Activated naive CD4-positive, alpha-beta T cell treated with anti-CD3 and anti-CD28 coated beads, Interleukin-2, amount 50 U/mL, for 24 hours (primary cell): Measurements from ENCODE around the gene TMEM178B.

Experiments
- H3K27ac Mint-ChIP-seq: one replicate; pipeline ENCODE4 v1.8.0; 2021; ENCODE audit warnings: mild to moderate bottlenecking, mixed read lengths
- H3K27me3 Mint-ChIP-seq: one replicate; pipeline ENCODE4 v1.8.0; 2021; ENCODE audit warnings: mixed read lengths
- H3K36me3 Mint-ChIP-seq: one replicate; pipeline ENCODE4 v1.8.0; 2021; ENCODE audit warnings: mixed read lengths
- H3K4me1 Mint-ChIP-seq: one replicate; pipeline ENCODE4 v1.8.0; 2021; ENCODE audit warnings: mixed read lengths
- H3K4me3 Mint-ChIP-seq: one replicate; pipeline ENCODE4 v1.8.0; 2021; ENCODE audit warnings: mild to moderate bottlenecking, mixed read lengths
- H3K9me3 Mint-ChIP-seq: one replicate; pipeline ENCODE4 v1.8.0; 2021; ENCODE audit warnings: mixed read lengths

Gene TMEM178B

GRCh38 chr7:141340991-141341390 is 267.1 kb downstream of the TMEM178B start:
- H3K4me3 Mint-ChIP-seq, result no peak overlapping the region
- H3K4me1 Mint-ChIP-seq, result no peaks in the 10 kb centered on the region
- no peaks in the 10 kb centered on the region for H3K9me3 Mint-ChIP-seq
- no peaks in the 10 kb centered on the region for H3K36me3 Mint-ChIP-seq
- no peak overlapping the region for H3K27ac Mint-ChIP-seq
- peaks cover 3% of the 10 kb centered on the region for H3K27me3 Mint-ChIP-seq

- Mint-ChIP-seq H3K27me3 (peaks cover 2% of the 10 kb centered on the region), H3K4me3 (no peak overlapping the region), H3K27ac (no peak overlapping the region), H3K4me1 (no peaks in the 10 kb centered on the region), H3K9me3 (no peaks in the 10 kb centered on the region), H3K36me3 (no peaks in the 10 kb centered on the region)
Observed at GRCh38 chr7:141342621-141343408, 269.0 kb downstream of the TMEM178B start.

GRCh38 chr7:141344153-141344935 is 270.5 kb downstream of the TMEM178B start:
- Mint-ChIP-seq H3K4me3 (no peak overlapping the region), H3K36me3 (no peaks in the 10 kb centered on the region), H3K27me3 (peaks cover 6% of the 10 kb centered on the region), H3K4me1 (no peaks in the 10 kb centered on the region), H3K9me3 (no peaks in the 10 kb centered on the region), H3K27ac (no peak overlapping the region)

GRCh38 chr7:141348728-141349127 is 274.9 kb downstream of the TMEM178B start:
- H3K27me3 Mint-ChIP-seq, result peaks cover 6% of the 10 kb centered on the region
- H3K4me3 Mint-ChIP-seq, result no peak overlapping the region
- H3K36me3 Mint-ChIP-seq, result no peaks in the 10 kb centered on the region
- H3K4me1 Mint-ChIP-seq, result no peaks in the 10 kb centered on the region
- H3K27ac Mint-ChIP-seq, result no peak overlapping the region
- no peaks in the 10 kb centered on the region for H3K9me3 Mint-ChIP-seq

DNA sequence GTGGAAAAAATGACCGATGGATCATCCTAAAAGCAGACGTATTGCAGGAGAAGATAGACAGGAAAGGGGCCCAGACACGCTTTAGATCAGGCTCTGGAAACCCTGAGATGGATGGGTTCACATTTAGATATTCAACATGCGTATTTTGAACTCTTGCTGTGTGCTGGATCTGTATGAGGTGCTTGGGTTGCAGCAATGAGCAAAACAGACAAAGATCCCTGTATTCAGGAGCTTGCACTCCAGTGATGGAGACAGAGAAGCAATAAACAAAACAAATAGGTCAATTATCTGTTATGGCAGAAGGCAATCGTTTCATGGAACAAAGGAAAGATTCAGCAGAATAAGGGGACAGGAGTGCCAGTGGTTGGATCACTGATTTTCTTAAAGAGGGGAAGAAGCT is 275.5 kb downstream of the TMEM178B start:
- Mint-ChIP-seq H3K9me3 (no peaks in the 10 kb centered on the region), H3K4me3 (no peak overlapping the region), H3K27me3 (peaks cover 6% of the 10 kb centered on the region), H3K27ac (no peak overlapping the region), H3K4me1 (no peaks in the 10 kb centered on the region), H3K36me3 (no peaks in the 10 kb centered on the region)

DNA sequence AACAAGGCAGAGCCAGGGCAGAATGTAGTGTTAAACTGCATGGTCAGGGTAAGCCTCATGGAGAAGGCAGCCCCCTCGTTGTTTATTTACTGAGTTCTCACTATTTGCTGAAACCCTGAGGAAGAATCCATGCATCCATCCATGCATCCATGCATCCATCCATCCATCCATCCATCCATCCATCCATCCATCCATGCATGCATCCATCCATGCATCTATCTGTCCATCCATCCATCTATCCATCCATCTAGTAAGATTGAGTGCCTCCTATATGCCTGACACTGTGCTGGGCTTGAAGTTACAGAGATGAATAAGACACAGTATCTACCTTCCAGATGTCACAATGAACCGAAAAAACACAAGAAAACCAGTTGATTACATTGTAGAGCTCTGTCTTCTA is 275.9 kb downstream of the TMEM178B start:
- Mint-ChIP-seq H3K9me3 (no peaks in the 10 kb centered on the region), H3K4me3 (no peak overlapping the region)

GRCh38 chr7:141351175-141351574 is 277.3 kb downstream of the TMEM178B start:
- H3K27me3 Mint-ChIP-seq, result peaks cover 7% of the 10 kb centered on the region
- H3K36me3 Mint-ChIP-seq, result no peaks in the 10 kb centered on the region
- H3K9me3 Mint-ChIP-seq, result no peaks in the 10 kb centered on the region
- H3K4me1 Mint-ChIP-seq, result no peaks in the 10 kb centered on the region
- no peak overlapping the region for H3K4me3 Mint-ChIP-seq
- no peak overlapping the region for H3K27ac Mint-ChIP-seq

More for the DNA sequence above, 275.9 kb downstream of the TMEM178B start:
- Mint-ChIP-seq H3K4me1 (no peaks in the 10 kb centered on the region), H3K27ac (no peak overlapping the region), H3K27me3 (peaks cover 6% of the 10 kb centered on the region), H3K36me3 (no peaks in the 10 kb centered on the region)

DNA sequence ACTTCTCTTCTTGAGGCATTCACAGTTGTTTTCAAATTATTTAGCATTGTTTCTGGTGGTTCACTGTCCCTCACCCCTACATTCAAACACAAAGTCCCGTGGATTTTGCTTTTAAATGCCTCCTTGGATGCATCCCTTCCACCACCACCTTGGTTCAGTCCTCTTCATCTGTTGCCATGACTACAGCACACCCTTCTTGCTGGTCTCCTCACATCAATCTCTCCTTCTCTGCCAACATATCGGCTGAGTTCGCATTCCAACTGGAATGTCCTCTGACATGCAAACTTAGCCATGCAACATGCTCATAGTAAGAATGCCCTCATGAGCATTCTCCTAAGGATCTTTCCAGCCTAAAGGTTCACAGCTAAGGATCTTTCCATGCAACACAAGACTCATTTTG is 279.1 kb downstream of the TMEM178B start:
- Mint-ChIP-seq H3K4me1 (no peaks in the 10 kb centered on the region), H3K9me3 (no peaks in the 10 kb centered on the region), H3K27ac (no peak overlapping the region), H3K36me3 (no peaks in the 10 kb centered on the region), H3K27me3 (peaks cover 6% of the 10 kb centered on the region), H3K4me3 (no peak overlapping the region)

- no peak overlapping the region for H3K4me3 Mint-ChIP-seq
- no peaks in the 10 kb centered on the region for H3K36me3 Mint-ChIP-seq
- H3K4me1 Mint-ChIP-seq, result no peaks in the 10 kb centered on the region
- no peak overlapping the region for H3K27ac Mint-ChIP-seq
- no peaks in the 10 kb centered on the region for H3K9me3 Mint-ChIP-seq
- peaks cover 1% of the 10 kb centered on the region for H3K27me3 Mint-ChIP-seq
Observed at GRCh38 chr7:141354251-141354650, 280.4 kb downstream of the TMEM178B start.

GRCh38 chr7:141355032-141355431 is 281.2 kb downstream of the TMEM178B start:
- Mint-ChIP-seq H3K36me3 (no peaks in the 10 kb centered on the region), H3K4me1 (no peaks in the 10 kb centered on the region), H3K9me3 (no peaks in the 10 kb centered on the region), H3K4me3 (no peak overlapping the region), H3K27ac (no peak overlapping the region), H3K27me3 (peaks cover 1% of the 10 kb centered on the region)

GRCh38 chr7:141356161-141356560 is 282.3 kb downstream of the TMEM178B start:
- H3K27ac Mint-ChIP-seq, result no peak overlapping the region
- H3K4me3 Mint-ChIP-seq, result no peak overlapping the region
- peaks cover 1% of the 10 kb centered on the region for H3K27me3 Mint-ChIP-seq
- H3K36me3 Mint-ChIP-seq, result no peaks in the 10 kb centered on the region
- H3K9me3 Mint-ChIP-seq, result no peaks in the 10 kb centered on the region
- H3K4me1 Mint-ChIP-seq, result no peaks in the 10 kb centered on the region

DNA sequence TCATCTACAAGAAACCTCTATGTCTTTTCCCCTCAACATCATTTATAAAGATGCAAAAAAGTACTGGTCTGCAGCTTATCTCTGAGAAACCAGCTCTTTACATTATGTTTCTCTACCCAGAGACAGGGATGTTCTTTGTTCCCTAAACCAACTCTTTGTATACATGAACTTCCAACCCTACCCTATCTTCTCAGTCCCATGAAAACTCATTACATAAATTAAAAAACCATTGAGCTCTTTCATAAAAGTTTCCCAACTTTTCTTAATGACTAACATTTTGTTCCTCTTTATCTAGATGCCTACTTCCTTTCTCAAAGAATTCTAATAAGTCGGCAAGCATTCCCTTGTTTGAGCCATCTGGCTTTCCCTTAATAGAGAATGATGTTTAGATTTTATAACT is 284.5 kb downstream of the TMEM178B start:
- Mint-ChIP-seq H3K4me3 (no peak overlapping the region), H3K4me1 (no peaks in the 10 kb centered on the region), H3K27ac (no peak overlapping the region), H3K27me3 (peaks cover 1% of the 10 kb centered on the region), H3K36me3 (no peaks in the 10 kb centered on the region), H3K9me3 (no peaks in the 10 kb centered on the region)

DNA sequence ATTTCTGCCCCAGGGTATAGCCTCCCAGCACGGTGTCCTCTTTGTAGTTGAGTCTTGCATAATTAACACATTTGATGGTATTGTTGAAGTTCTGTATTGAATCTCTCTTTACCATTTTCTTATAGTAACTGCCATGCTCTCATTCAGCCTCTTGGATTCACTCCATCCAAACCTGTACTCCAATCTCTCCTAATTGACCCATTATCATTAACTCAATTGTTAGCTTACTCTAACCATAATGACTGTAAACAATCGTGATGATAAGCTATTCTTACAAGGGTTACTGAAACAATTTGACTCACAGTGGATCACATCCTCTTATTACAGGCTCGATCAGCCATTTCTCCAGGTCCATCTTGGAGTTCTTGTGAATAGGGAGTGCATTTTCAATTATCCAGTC is 285.4 kb downstream of the TMEM178B start:
- Mint-ChIP-seq H3K4me1 (no peaks in the 10 kb centered on the region), H3K4me3 (no peak overlapping the region), H3K27me3 (peaks cover 1% of the 10 kb centered on the region), H3K36me3 (no peaks in the 10 kb centered on the region), H3K27ac (no peak overlapping the region), H3K9me3 (no peaks in the 10 kb centered on the region)

DNA sequence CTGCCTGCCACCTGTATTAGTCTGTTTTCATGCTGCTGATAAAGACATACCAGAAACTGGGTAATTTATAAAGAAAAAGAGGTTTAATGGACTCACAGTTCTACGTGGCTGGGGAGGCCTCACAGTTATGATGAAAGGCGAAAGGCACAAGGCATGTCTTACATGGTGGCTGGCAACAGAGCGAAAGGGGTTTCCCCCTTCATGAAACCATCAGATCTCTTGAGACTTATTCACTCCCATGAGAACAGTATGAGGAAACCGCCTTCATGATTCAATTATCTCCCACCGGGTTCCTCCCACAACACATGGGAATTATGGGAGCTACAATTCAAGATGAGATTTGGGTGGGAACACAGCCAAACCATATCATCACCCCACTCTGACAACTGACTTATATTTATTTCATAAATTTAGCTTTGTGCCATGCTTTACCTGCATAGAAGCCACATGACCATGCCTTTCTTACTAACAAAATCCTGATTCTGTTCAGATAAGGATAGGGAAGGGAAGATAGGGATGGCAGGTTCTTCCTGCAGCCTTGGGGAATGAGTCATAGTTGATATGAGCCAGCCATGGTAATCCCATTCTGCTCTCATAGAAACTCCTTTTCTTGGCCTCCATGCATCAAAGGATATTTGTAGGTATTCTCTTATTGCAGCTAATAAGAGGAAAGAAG is 286.0 kb downstream of the TMEM178B start:
- Mint-ChIP-seq H3K36me3 (no peaks in the 10 kb centered on the region), H3K27me3 (peaks cover 1% of the 10 kb centered on the region), H3K4me1 (no peaks in the 10 kb centered on the region), H3K9me3 (no peaks in the 10 kb centered on the region), H3K27ac (no peak overlapping the region), H3K4me3 (no peak overlapping the region)

DNA sequence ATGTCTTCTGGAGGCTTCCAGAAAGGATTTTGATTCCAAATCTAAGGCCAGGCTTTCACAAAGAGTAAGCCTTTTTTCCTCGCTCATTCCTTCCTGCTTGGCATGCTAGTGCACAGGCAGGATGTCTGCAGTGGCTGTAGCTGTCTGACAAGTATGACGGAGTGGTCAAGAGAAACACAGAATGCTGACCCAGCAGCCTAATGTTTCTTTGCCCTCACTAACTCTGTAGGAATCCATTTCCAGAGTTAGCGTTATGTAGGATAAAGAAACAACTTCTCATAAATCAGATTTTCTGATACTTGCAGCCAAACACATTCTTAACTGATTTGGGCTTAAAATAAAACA is 286.5 kb downstream of the TMEM178B start:
- Mint-ChIP-seq H3K36me3 (no peaks in the 10 kb centered on the region), H3K27ac (no peak overlapping the region), H3K9me3 (no peaks in the 10 kb centered on the region), H3K4me1 (no peaks in the 10 kb centered on the region), H3K27me3 (peaks cover 1% of the 10 kb centered on the region), H3K4me3 (no peak overlapping the region)

DNA sequence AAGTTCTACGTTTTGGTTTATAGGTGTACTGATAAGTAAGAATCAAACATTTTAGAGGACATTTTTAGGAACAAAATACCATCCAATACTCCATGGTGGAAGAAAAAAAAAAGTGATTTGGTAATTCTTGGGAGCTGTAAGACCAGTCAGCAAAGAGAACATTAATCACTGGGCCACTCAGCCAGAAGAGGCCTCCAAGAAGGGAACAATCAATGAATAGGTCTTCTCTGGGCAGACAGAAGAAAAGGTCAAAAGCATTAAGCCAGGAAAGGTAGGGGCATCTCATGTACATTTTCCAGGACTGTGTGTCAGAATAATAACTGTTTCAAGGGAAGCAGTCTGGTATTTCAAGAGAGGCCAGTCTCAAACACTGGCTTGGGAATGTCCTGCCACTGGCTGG is 286.9 kb downstream of the TMEM178B start:
- Mint-ChIP-seq H3K9me3 (no peaks in the 10 kb centered on the region), H3K27ac (no peak overlapping the region), H3K4me1 (no peaks in the 10 kb centered on the region), H3K36me3 (no peaks in the 10 kb centered on the region), H3K27me3 (peaks cover under 1% of the 10 kb centered on the region), H3K4me3 (no peak overlapping the region)
